ENCODE results near the gene CCDC82.

DNA sequence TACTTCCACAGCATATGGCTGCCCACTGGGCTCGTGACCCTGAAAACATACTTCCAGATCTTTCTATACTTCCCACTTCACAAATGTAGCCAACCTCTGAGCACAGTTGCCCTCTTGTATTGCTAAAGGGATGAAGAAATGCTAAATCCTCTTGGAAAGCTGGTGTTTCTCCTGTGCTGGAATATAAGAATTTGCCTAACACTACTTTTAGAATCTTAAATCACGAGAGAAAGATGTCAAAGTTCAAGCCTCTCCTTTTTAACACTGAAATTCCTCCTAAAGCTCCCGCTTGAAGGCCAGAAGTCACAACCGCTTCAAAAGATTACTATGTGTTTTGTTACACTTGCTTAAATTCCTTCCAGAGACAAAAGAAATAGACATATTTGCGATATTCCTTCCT lies 68.6 kb downstream of the CCDC82 start:
- TF ChIP-seq, protein P1, sequence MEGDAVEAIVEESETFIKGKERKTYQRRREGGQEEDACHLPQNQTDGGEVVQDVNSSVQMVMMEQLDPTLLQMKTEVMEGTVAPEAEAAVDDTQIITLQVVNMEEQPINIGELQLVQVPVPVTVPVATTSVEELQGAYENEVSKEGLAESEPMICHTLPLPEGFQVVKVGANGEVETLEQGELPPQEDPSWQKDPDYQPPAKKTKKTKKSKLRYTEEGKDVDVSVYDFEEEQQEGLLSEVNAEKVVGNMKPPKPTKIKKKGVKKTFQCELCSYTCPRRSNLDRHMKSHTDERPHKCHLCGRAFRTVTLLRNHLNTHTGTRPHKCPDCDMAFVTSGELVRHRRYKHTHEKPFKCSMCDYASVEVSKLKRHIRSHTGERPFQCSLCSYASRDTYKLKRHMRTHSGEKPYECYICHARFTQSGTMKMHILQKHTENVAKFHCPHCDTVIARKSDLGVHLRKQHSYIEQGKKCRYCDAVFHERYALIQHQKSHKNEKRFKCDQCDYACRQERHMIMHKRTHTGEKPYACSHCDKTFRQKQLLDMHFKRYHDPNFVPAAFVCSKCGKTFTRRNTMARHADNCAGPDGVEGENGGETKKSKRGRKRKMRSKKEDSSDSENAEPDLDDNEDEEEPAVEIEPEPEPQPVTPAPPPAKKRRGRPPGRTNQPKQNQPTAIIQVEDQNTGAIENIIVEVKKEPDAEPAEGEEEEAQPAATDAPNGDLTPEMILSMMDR (IDR thresholded peaks at IDR 0.05), result no peak
- TF ChIP-seq EP300 (IDR thresholded peaks at IDR 0.05), result no peak
- no peak for TF ChIP-seq POLR2A (IDR thresholded peaks at IDR 0.05)
